GM12892 (cell line): Measurements from ENCODE around the gene ST7L.

ENCODE experiments used
- POLR2A ChIP-seq: IDR thresholded peaks from 2 replicates; pipeline ENCODE4 v1.6.1; 2011; ENCODE audit warnings: low read depth, low read length, control low read depth
- TAF1 ChIP-seq: IDR thresholded peaks from 2 replicates; pipeline ENCODE4 v1.6.1; 2011; ENCODE audit warnings: low read depth, mild to moderate bottlenecking, control low read depth, low read length, borderline replicate concordance

- TF ChIP-seq TAF1: no peak
- no peak for TF ChIP-seq POLR2A
These were observed 89.6 kb downstream of the ST7L start for GRCh38 chr1:112529301-112529700.
